IPS-18c (cell line): ENCODE measurements around the gene GLG1.
"Not testable (repeated sequence)": the region's sequence is repeated elsewhere in the genome, so short reads cannot be mapped to it uniquely, and the experiment has no call there.

Source experiments
- H3K4me3 ChIP-seq: 2 replicates; pipeline ENCODE4 v1.7.0; 2013; ENCODE audit warnings: low read depth, mild to moderate bottlenecking, low read length, moderate library complexity; ENCODE audit not compliant: insufficient read depth
- H3K9me3 ChIP-seq: one replicate; pipeline ENCODE4 v1.6.1; 2013; ENCODE audit warnings: mild to moderate bottlenecking, low read length, moderate library complexity; ENCODE audit not compliant: control insufficient read depth, insufficient read depth

Gene GLG1

DNA sequence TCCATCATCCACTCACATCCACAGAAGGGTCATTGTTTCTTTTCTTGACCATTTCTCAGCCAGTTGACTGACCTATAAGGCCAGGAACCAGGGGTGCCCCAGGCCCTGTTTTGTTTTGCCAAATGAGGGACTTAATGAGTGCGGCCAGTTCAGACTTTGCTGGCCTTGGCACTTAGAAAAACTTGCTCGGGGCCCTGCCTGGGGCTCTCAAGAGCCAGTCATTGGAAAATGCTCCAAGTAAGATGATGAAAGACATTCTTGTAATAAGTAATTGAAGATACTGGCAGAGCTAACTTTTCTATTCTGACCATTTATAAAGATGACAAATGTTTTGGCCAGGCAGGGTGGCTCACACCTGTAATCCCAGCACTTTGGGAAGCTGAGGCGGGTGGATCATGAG lies 156.7 kb downstream of the GLG1 start:
- no peak overlapping the region for H3K4me3 ChIP-seq
- H3K9me3 ChIP-seq, result peaks cover 2% of the 10 kb centered on the region

DNA sequence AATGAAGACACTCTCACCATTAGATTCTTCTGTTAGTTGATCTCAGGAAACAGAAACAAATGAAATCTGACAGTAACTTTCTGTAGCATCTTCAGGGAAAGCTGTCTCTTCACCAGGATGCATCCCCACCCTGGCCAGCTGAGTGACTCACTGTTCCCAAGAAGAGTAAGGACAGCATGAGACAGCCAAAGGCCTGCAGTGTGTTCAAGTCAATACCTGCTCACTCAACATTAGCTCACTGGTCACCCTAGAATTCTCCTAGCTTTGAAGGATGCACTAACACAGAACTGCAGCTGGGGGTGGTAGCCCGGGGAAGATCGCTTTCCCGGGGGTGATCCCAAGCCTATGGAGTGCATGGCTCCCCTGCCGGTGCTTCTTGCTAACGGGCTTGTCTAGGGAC lies 157.4 kb downstream of the GLG1 start:
- Histone ChIP-seq H3K9me3 (peaks cover 2% of the 10 kb centered on the region), H3K4me3 (no peak overlapping the region)

DNA sequence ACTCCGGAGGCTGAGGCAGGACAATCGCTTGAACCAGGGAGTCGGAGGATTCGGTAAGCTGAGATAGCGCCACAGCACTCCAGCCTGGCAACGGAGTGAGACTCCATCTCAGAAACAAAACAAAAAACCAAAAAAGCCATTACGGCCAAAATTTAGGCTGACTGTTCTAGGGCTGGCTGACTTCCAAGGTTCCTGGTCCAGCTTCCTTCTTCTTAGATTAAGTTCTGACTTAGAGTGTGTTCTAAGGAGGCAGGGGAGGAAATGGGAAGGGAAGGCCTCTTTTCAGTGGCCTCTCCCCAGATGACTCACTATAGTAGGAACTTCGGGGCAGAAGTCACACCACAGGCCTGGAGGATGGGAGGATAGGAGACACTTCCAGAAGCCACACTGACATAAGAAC lies 157.9 kb downstream of the GLG1 start:
- Histone ChIP-seq H3K9me3 (peaks cover 2% of the 10 kb centered on the region), H3K4me3 (no peak overlapping the region)

DNA sequence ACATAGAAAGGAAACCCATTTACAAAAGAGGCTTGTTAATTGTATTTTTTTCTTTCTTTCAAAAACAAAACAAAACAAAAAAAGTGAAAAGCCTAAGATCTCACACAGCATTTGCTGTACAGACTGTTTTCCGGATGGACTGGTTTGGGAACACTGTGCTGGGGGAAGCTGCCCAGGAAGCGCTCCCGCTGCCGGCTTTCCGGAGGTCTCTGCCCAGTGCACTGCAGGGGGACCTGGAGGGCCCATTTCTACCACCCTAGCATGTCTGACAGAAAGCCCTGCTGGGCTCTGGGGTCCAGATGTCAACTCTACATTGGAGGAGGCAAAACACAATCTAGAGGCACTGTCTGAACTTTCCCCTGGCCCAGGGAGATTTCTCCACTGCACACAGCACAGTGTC lies 159.3 kb downstream of the GLG1 start:
- peaks cover 2% of the 10 kb centered on the region for H3K9me3 ChIP-seq
- no peak overlapping the region for H3K4me3 ChIP-seq

DNA sequence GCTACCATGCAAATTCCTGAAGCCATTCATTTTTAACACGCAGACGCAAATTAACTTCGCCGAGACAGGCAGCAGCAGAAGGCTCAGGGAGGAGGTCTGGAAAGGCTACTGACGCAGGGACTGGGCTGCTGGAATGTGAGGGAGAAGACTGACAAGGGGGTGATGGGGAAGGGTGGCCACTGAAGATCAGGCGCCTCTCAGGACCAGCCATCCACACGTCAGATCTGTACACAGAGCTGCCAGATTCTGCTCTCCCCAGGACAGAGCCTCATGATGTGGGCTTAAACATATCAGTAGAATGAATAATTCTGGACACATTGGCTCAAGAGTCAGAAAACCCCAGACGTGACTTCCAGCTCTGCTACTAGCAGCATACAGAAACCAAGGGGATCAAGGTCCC lies 160.0 kb downstream of the GLG1 start:
- Histone ChIP-seq H3K9me3 (peaks cover 2% of the 10 kb centered on the region), H3K4me3 (no peak overlapping the region)

DNA sequence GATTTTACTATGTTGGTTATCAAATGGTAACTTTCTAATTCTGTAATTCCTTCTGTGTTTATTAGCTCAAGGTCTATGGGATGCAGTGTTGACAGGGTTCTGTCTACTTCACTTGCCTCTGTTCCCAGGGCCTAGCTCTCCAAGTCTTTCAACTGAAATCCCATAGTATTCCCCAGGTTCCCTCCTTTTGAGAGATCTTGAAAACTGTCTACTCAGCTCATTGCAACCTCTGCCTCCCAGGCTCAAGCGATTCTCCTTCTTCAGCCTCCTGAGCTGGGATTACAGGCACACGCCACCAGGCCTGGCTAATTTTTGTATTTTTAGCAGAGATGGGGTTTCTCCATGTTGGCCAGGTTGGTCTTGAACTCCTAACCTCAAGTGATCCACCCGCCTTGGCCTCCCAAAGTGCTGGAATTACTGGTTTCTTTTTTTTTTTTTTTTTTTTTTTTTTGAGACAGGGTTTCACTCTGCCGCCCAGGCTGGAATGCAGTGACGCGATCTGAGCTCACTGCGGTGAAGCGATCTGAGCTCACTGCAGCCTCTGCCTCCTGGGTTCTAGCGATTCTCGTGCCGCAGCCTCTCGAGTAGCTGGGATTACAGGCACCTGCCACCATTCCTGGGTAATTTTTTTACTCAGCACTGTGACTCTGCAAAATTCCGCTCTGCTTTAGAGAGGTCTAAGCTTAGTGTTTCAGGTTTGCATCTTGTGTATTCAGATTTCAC lies 163.1 kb downstream of the GLG1 start:
- H3K4me3 ChIP-seq, H3K9me3 ChIP-seq: not testable (repeated sequence)

DNA sequence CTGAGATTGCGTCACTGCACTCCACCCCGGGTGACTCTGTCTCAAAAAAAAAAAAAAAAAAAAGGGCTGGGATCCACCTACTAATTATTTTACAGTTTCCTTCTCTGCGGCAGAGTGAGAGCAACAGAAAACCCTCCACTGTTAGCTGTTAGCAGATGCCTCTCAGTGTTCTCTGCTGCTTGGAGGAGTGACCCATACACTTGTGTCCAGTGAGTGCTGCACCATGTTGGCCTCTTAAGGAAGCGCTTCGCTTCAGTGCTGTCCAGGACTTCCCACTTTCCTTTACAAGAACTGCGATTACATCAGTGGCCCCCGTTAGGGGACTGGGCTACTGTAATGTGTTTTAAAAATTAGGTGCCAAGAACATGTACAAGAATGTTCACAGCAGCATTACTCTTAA lies 167.2 kb downstream of the GLG1 start:
- Histone ChIP-seq H3K9me3 (peaks cover 2% of the 10 kb centered on the region), H3K4me3 (no peak overlapping the region)

DNA sequence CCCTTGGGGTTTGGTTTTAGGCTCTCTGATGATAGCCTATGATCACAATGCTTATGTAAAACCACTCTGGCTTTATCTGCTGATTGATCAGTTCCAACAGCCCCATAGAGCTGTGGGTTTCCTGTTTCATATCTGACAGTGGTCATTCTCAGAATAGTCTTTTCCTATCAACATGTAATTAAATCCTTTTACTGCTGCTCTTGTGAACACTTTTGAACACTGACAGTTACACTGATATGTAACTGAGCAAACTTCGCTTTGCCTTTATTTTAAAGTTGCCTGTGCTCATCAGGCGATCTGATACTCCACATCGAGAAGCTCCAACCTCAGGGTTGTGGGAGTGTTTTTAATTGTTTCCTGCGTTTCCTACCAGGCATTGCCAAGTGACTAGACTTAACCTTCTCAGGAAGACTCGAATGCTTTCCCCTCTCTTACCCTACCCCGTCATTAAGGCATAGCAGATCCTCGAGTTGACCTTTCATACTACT lies 168.4 kb downstream of the GLG1 start:
- peaks cover 2% of the 10 kb centered on the region for H3K9me3 ChIP-seq
- no peak overlapping the region for H3K4me3 ChIP-seq

DNA sequence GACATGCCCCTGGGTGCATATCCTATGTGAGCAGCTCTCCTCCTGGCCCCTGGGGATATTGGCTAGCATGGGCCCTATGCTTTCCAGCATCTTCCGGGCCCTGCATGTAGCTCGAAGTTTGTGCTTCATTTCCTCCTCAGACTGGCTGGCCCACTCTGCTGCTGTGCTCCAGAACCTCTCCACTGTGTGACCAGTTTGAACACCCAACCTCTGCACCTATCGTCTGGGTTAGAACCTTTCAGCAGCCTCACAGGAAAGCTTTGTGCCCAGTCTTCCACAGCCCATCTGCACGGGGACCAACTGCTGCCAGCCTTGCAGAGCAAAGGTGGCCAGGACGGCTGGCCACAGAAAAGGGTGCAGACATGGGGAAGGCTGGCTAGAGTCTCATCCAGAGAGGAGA lies 175.4 kb downstream of the GLG1 start:
- no peak overlapping the region for H3K4me3 ChIP-seq
- H3K9me3 ChIP-seq, result no peaks in the 10 kb centered on the region

DNA sequence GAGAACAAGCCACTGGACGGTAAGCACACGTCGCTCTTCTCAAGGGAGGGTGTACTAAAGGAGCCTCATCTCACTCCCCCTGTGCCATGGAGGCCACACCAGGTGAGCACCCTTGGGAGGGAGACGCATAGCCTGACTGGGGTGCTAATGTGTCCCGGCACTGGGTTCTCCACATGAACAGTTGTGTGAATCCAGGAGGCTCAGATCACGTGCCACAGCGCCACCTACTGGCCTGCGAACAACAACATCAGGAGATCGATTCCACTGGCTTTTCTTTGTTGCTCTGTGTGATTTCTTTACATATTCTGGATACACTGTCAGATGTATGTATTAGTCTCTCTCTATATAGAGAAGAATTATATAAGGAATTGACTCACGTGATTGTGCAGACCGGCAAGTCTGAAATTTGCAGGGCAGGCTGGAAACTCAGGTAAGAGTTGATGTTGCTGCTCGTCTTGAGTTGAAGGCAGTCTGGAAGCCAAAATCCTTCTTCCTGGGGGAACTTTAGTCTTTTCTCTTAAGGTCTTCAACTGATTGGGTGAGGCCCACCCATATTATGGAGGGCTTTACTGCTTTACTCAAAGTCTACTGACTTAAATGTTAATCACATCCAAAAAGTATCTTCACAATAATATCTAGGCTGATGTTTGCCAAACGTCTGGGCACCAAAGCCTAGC lies 176.7 kb downstream of the GLG1 start:
- not testable (repeated sequence) for H3K4me3 ChIP-seq, H3K9me3 ChIP-seq

DNA sequence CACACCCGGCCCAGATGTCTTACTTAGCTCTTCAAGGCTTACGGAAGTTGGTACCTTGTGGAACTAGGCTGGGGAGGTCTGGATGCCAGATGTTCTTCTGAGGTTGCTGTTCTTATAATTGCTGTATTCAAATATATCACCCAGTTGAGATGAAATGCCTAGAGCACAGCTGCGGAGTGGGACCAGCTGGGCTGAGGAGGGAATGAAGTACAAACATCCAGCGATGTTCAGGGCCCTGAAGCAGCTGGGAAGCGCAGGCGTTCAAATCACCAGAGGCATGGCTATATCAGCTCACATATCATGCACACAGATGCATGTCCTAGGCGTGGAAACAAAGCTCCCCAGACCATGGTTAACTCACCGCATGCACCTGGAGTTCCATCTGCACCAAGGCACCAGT lies 178.4 kb downstream of the GLG1 start:
- H3K4me3 ChIP-seq, H3K9me3 ChIP-seq: not testable (repeated sequence)

DNA sequence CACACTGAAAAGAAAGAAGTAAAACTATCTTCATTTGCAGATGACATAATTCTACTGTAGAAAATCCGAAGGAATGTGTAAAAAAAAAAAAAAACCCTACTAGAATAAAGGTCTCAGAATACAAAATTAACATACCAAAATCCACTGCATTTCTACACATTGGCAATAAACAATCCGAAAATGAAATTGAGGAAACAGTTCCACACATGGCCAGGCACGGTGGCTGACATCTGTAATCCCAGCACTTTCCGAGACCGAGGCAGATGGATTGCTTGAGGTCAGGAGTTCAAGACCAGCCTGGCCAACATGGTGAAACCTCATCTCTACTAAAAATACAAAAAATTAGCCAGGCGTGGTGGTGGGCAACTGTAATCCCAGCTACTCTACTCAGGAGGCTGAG lies 181.2 kb downstream of the GLG1 start:
- not testable (repeated sequence) for H3K4me3 ChIP-seq, H3K9me3 ChIP-seq

DNA sequence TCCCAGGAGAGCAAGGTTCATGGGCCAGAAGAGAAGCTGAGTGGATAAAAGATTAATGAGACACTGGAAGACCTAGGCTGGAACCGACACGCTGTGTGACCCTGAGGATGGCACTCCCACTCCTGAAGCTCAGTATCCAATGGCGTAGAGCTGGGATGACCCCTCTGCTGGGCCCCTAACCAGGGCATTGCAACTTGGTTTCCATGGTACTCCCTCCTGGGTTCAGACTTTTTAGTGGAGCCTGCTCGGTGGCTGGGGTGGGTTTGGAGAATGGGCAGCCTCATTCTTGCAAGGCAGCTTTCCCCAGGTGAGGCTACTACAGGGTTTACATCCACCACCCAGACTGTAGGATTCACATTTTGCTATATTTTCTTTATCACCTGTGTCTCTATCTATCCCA lies 183.2 kb downstream of the GLG1 start:
- H3K9me3 ChIP-seq, H3K4me3 ChIP-seq: not testable (repeated sequence)

DNA sequence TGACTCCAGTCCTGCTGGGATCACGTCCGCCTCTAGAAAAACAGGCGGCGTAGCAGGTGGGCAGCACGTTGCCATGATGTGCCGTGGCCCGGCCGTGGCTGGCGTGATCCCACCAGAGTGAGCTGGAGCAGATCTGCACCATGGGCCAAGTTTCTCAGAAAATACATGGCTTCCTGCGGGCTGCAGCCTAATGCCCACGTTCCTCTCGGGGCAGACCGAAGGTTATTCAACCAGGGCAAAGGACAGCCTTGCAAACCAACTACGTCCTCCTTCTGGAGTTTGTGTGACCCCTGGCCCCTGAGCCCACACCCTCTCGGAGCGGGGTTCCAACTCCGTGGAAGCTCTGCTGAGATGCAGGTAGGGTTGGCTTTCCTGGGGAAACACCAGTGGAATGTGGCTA lies 184.8 kb downstream of the GLG1 start:
- H3K9me3 ChIP-seq, H3K4me3 ChIP-seq: not testable (repeated sequence)

DNA sequence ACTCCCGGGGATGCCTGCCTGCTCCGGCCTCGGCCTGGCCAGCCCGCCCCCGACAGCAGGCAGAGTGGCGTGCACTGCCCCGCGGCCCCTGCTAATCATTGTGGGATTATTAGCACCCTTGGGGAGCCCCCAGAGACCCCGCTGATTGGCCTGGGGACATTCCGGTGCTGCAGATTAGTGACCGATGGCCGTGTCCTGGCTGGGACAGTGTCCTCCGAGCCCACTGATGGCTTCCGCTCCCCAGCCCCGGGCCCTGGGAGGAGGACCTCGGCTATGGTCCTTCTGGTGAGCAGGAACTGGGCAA lies 185.5 kb downstream of the GLG1 start:
- not testable (repeated sequence) for H3K4me3 ChIP-seq, H3K9me3 ChIP-seq

DNA sequence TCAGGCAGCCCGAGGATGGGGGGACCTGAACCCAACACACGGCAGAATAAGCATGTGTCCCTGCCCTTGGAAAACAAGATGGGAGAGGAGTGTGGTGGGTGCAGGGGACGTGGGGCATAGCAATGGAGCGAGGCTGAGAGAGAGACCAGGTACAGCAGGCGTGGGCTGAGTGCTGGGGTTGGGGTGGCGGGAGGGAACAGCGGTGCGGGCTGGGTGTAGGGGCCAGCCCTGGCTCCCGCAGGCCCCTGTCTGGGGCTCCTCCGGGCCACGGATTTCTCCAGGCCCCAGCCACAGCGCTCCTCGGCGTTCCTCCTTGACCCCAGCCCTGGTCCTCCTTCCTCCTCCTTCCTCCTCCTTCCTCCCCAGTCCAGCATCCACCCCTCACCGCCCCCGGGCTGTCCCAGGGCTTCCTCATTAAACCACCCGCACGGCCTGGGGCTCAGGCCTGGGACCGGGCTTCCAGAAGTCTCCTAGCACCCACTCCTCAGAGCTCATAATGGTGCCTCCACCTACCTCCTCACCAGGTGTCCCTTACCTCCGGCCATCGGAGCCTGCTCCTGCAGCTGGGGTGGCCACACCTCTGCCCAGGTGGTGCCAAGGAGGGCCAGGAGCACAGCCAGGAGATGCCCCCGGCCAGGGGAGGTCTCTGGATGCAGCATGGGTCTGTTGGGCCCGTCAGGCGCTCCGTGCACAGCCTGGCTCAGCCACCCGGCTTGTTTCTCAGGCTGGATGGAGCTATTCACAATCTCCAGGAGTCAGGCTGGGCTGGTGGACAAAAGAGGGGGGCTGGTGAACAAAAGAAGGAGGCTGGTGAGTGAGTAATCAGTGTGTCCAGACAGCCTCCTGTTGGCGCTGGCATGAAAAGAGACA lies 186.1 kb downstream of the GLG1 start, which contains the start of gene CLEC18B:
Gene CLEC18B, minus strand, starts transcription at position 867 of the 870 bp plus-strand sequence. Its CDS starts 208 bp downstream, at position 659.
- H3K9me3 ChIP-seq, H3K4me3 ChIP-seq: not testable (repeated sequence)

DNA sequence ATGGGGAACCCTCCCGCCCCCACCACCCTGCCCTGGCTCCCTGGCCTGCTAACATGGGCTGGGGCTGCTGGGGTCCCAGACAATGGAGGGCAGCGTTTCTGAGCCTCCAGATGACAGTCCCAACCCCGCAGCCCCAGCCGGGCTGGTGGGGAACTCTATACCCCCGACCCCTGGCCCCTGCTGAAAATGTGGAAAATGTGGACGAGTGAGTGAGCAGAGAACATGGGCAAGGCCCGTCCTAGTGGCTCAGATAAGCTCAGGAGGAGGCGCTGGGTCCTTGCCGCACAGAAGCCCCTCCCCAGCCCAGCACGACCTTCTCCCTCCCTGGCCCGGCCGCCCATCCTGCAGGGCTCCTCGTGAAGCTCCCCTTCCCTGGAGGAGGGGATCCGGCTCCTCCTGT lies 187.1 kb downstream of the GLG1 start:
- H3K4me3 ChIP-seq, H3K9me3 ChIP-seq: not testable (repeated sequence)

DNA sequence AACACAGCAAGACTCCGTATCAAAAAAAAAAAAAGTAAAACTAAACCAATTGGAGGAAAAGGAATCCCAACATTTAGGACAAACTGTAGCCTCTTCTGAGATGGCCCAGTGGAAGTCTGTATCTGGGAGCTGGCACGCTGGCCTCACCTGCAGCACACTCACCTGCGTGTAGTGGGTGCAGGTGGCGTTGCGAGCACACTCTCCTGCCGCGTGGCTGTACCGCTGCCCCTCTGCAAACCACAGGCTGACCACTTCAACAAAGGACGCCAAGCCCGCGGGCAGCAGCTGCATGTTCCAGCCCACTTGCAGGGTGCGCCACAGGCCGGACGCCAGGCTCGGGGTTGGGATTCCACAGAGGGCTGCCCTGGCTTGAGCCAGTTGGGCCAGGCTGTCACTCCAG lies 189.0 kb downstream of the GLG1 start:
- H3K4me3 ChIP-seq, H3K9me3 ChIP-seq: not testable (repeated sequence)
